Prostate gland (tissue), 2 donors: ENCODE measurements around the gene ST6GALNAC3. TPM values are rescaled to one million over a fixed set of nuclear protein-coding genes. Genes with fewer than 3 reads are reported as not detected.

Experiments
- DNase-seq: peaks from one replicate; pipeline ENCODE4 v3.0.0-alpha.2; 2019; ENCODE audit warnings: low spot score
- H3K27ac ChIP-seq, 2 donors: fragments of 200-600 bp; sonication (generic); 2 replicates each; pipeline ENCODE4 v1.5.1; 2017 to 2019
- H3K27me3 ChIP-seq: fragments of 200-600 bp; sonication (generic); replicated peaks from 2 replicates; pipeline ENCODE4 v1.5.1; 2019; ENCODE audit not compliant: insufficient read depth
- H3K36me3 ChIP-seq, 2 donors: fragments of 200-600 bp; sonication (generic); 1 replicate in 1 of 2; 2 replicates in 1 of 2; pipeline versions ENCODE4 v1.5.1 to v1.8.1; 2017 to 2019
- H3K4me1 ChIP-seq: fragments of 200-600 bp; sonication (generic); replicated peaks from 2 replicates; pipeline ENCODE4 v1.5.1; 2019
- H3K4me3 ChIP-seq, 2 donors: fragments of 200-600 bp; sonication (generic); 2 replicates each; pipeline ENCODE4 v1.5.1; 2017 to 2019
- H3K9me3 ChIP-seq: fragments of 200-600 bp; sonication (generic); 2 replicates; pipeline ENCODE4 v1.5.1; 2017
- CTCF ChIP-seq, 4 experiments: fragments of 200-600 bp in 2 of 4; fragments of 450-650 bp in 2 of 4; sonication (generic) in 2 of 4; IDR thresholded peaks; 1 replicate in 3 of 4; 2 replicates in 1 of 4; pipeline ENCODE4 v1.5.1; 2016 to 2019; ENCODE audit warnings: antibody characterized with exemption in 4 of 4, mild to moderate bottlenecking in 2 of 4, moderate library complexity in 2 of 4
- POLR2A ChIP-seq: fragments of 450-650 bp; IDR thresholded peaks from one replicate; pipeline ENCODE4 v1.6.1; 2016; ENCODE audit warnings: antibody characterized with exemption, mild to moderate bottlenecking
- POLR2AphosphoS5 ChIP-seq: sonication (generic); formaldehyde crosslinking; IDR thresholded peaks from one replicate; pipeline ENCODE4 v1.6.1; 2017; ENCODE audit warnings: antibody characterized with exemption
- WGBS: methylation state at CpG from one replicate; pipeline ENCODE4 v1.1.5; 2018; 5-methylcytosine and 5-hydroxymethylcytosine counted together
- intact Hi-C: fragments of 100-400 bp; cut with DNase I; formaldehyde crosslinking; loops from one replicate; pipeline ENCODE4 v1.14.2; 2022
- total RNA-seq, 2 donors: library from RNA; depleted of rRNA; stranded (reverse); fragments of >200 nt; gene quantifications; one replicate each; pipeline ENCODE4 v1.1.0, GENCODE V29; 2016

ST6GALNAC3 gene
- total RNA-seq, 2 donors from 2014 or later, result 0.41 to 0.80 TPM

- H3K36me3 ChIP-seq, result no peaks in the 10 kb centered on the region
- intact Hi-C loops, result loop anchor here (10.0 kb wide), 3 partner anchors 163 to 707 kb away; partner anchors contain the start of gene ST6GALNAC5
- H3K9me3 ChIP-seq, result no peaks in the 10 kb centered on the region
- DNase-seq, result no peak
- TF ChIP-seq POLR2AphosphoS5 (no peak), POLR2A (no peak), CTCF (IDR thresholded peaks at IDR 0.05) (no peak)
- no peaks in the 10 kb centered on the region for H3K27me3 ChIP-seq
- 60% methylated on average over 4 of the region's 4 CpGs for WGBS
- H3K27ac ChIP-seq, result no peak overlapping the region
- H3K4me3 ChIP-seq, result no peak overlapping the region
- H3K4me1 ChIP-seq, result no peaks in the 10 kb centered on the region
Observed at GRCh38 chr1:76158126-76158525, 83.6 kb downstream of the ST6GALNAC3 start.

- Histone ChIP-seq H3K27me3 (no peaks in the 10 kb centered on the region), H3K36me3 (no peaks in the 10 kb centered on the region), H3K4me3 (no peak overlapping the region), H3K27ac (no peak overlapping the region), H3K4me1 (no peaks in the 10 kb centered on the region), H3K9me3 (no peaks in the 10 kb centered on the region)
- no peak for TF ChIP-seq POLR2AphosphoS5
- TF ChIP-seq POLR2A, result no peak
- DNase-seq, result no peak
- 80% methylated on average over 4 of the region's 4 CpGs for WGBS
- intact Hi-C loops, result no loop called here
Observed at GRCh38 chr1:76160225-76160624, 85.7 kb downstream of the ST6GALNAC3 start.

- 89% methylated on average over 2 of the region's 2 CpGs for WGBS
- TF ChIP-seq POLR2A (no peak), CTCF (IDR thresholded peaks at IDR 0.05) (no peak)
- Histone ChIP-seq H3K36me3 (no peaks in the 10 kb centered on the region), H3K27ac (no peak overlapping the region), H3K4me1 (no peaks in the 10 kb centered on the region), H3K4me3 (no peak overlapping the region), H3K9me3 (no peaks in the 10 kb centered on the region), H3K27me3 (no peaks in the 10 kb centered on the region)
- intact Hi-C loops, result no loop called here
- DNase-seq, result no peak
Observed at GRCh38 chr1:76161451-76161850, 86.9 kb downstream of the ST6GALNAC3 start.

GRCh38 chr1:76162254-76162653 is 87.7 kb downstream of the ST6GALNAC3 start:
- intact Hi-C loops, result no loop called here
- 97% methylated on average over 5 of the region's 5 CpGs for WGBS

GRCh38 chr1:76164165-76164564 is 89.6 kb downstream of the ST6GALNAC3 start:
- H3K27ac ChIP-seq, result no peak overlapping the region
- H3K9me3 ChIP-seq, result no peaks in the 10 kb centered on the region
- TF ChIP-seq POLR2A (no peak), POLR2AphosphoS5 (no peak), CTCF (IDR thresholded peaks at IDR 0.05) (no peak)
- no peaks in the 10 kb centered on the region for H3K27me3 ChIP-seq
- intact Hi-C loops, result no loop called here
- DNase-seq, result no peak
- H3K36me3 ChIP-seq, result no peaks in the 10 kb centered on the region
- no peaks in the 10 kb centered on the region for H3K4me1 ChIP-seq
- H3K4me3 ChIP-seq, result no peak overlapping the region

More at GRCh38 chr1:76162254-76162653, 87.7 kb downstream of the ST6GALNAC3 start:
- DNase-seq, result no peak
- Histone ChIP-seq H3K4me1 (no peaks in the 10 kb centered on the region), H3K27ac (no peak overlapping the region), H3K9me3 (no peaks in the 10 kb centered on the region), H3K4me3 (no peak overlapping the region), H3K36me3 (no peaks in the 10 kb centered on the region), H3K27me3 (no peaks in the 10 kb centered on the region)
- TF ChIP-seq POLR2A, result no peak
- TF ChIP-seq CTCF (IDR thresholded peaks at IDR 0.05), result no peak
- no peak for TF ChIP-seq POLR2AphosphoS5
